Trophoblast cell (in vitro differentiated cells and primary cell): ENCODE results near the gene STXBP2.

Experiments used
- DNase-seq, 2 donors: peaks; one replicate each; pipeline ENCODE4 v3.0.0-alpha.2; 2016
- H2AFZ ChIP-seq: 2 replicates; pipeline ENCODE4 v1.6.1; 2013; ENCODE audit warnings: low read length, moderate library complexity, mild to moderate bottlenecking; ENCODE audit not compliant: insufficient read depth, poor library complexity
- H2AK5ac ChIP-seq: 2 replicates; pipeline ENCODE4 v1.6.1; 2013; ENCODE audit warnings: mild to moderate bottlenecking, low read length
- H2BK120ac ChIP-seq: 2 replicates; pipeline ENCODE4 v1.6.1; 2013; ENCODE audit warnings: low read length, mild to moderate bottlenecking, moderate library complexity; ENCODE audit not compliant: insufficient read depth, poor library complexity
- H2BK12ac ChIP-seq: 2 replicates; pipeline ENCODE4 v1.6.1; 2013; ENCODE audit warnings: mild to moderate bottlenecking, low read length, moderate library complexity
- H2BK5ac ChIP-seq: 2 replicates; pipeline ENCODE4 v1.6.1; 2013; ENCODE audit warnings: low read length, low read depth, moderate library complexity, mild to moderate bottlenecking; ENCODE audit not compliant: poor library complexity
- H3K14ac ChIP-seq: 2 replicates; pipeline ENCODE4 v1.6.1; 2013; ENCODE audit warnings: mild to moderate bottlenecking, low read length
- H3K18ac ChIP-seq: 2 replicates; pipeline ENCODE4 v1.6.1; 2013; ENCODE audit warnings: mild to moderate bottlenecking, low read length
- H3K23ac ChIP-seq: 2 replicates; pipeline ENCODE4 v1.6.1; 2013; ENCODE audit warnings: low read length
- H3K27ac ChIP-seq: 2 replicates; pipeline ENCODE4 v1.5.1; 2013; ENCODE audit warnings: low read depth, mild to moderate bottlenecking, inconsistent platforms, low read length, moderate library complexity
- H3K27me3 ChIP-seq: 2 replicates; pipeline ENCODE4 v1.6.1; 2013; ENCODE audit warnings: inconsistent platforms, mild to moderate bottlenecking, low read length, moderate library complexity; ENCODE audit not compliant: insufficient read depth
- H3K36me3 ChIP-seq, 2 experiments: 1 replicate in 1 of 2; 2 replicates in 1 of 2; pipeline ENCODE4 v1.6.1; 2013; ENCODE audit warnings: low read length in 2 of 2, mild to moderate bottlenecking in 2 of 2, moderate library complexity in 1 of 2; ENCODE audit not compliant: insufficient read depth in 2 of 2, control insufficient read depth in 1 of 2
- H3K4ac ChIP-seq: 2 replicates; pipeline ENCODE4 v1.6.1; 2013; ENCODE audit warnings: low read depth, mild to moderate bottlenecking, low read length, moderate library complexity
- H3K4me1 ChIP-seq, 2 experiments: 1 replicate in 1 of 2; 2 replicates in 1 of 2; pipeline ENCODE4 v1.6.1; 2013; ENCODE audit warnings: low read length in 2 of 2, mild to moderate bottlenecking in 2 of 2, moderate library complexity in 1 of 2; ENCODE audit not compliant: insufficient read depth in 2 of 2, control insufficient read depth in 1 of 2
- H3K4me2 ChIP-seq: 2 replicates; pipeline ENCODE4 v1.6.1; 2013; ENCODE audit warnings: inconsistent platforms, mild to moderate bottlenecking, low read length, moderate library complexity
- H3K4me3 ChIP-seq: 2 replicates; pipeline ENCODE4 v1.5.1; 2013; ENCODE audit warnings: mild to moderate bottlenecking, low read depth, low read length, inconsistent platforms
- H3K79me1 ChIP-seq: one replicate; pipeline ENCODE4 v1.6.1; 2013; ENCODE audit warnings: low read length
- H3K79me2 ChIP-seq: 2 replicates; pipeline ENCODE4 v1.6.1; 2013; ENCODE audit warnings: low read length, mild to moderate bottlenecking; ENCODE audit not compliant: control insufficient read depth, insufficient read depth, poor library complexity
- H3K9ac ChIP-seq: 2 replicates; pipeline ENCODE4 v1.6.1; 2013; ENCODE audit warnings: mild to moderate bottlenecking, low read length
- H3K9me3 ChIP-seq: 2 replicates; pipeline ENCODE4 v1.6.1; 2013; ENCODE audit warnings: low read depth, mild to moderate bottlenecking, control low read depth, inconsistent platforms, low read length; ENCODE audit not compliant: insufficient read depth
- H4K12ac ChIP-seq: 2 replicates; pipeline ENCODE4 v1.6.1; 2013; ENCODE audit warnings: low read depth, mild to moderate bottlenecking, low read length, moderate library complexity
- H4K8ac ChIP-seq: 2 replicates; pipeline ENCODE4 v1.6.1; 2013; ENCODE audit warnings: low read depth, mild to moderate bottlenecking, low read length, moderate library complexity
- H4K91ac ChIP-seq: one replicate; pipeline ENCODE4 v1.6.1; 2013; ENCODE audit warnings: low read depth, mild to moderate bottlenecking, low read length, moderate library complexity
- WGBS: extraction: QIAGEN DNeasy Blood & Tissue Kit; methylation state at CpG from one replicate; pipeline ENCODE4 v1.1.7; 2013; ENCODE audit warnings: missing lambda C conversion rate; ENCODE audit not compliant: insufficient read length, insufficient coverage; ENCODE audit errors: extremely low coverage; 5-methylcytosine and 5-hydroxymethylcytosine counted together

Gene STXBP2

DNA sequence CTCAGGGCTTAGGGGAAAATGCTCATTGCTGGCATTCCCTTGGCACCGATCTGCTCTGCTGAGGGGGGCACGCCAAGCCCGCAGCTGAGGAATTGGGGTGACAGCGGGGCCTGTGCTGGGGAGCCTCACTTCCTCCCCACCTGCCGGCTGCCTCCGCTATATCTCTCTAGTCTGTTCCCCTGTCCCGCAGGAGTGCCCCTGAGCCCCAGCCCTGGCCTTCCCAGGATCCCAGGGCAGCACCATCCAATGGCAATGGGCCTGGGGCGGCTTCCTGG, 9.5 kb downstream of the STXBP2 start:
- Histone ChIP-seq H2BK12ac (no peak overlapping the region), H3K4me3 (peak overlapping the region; percentile 6), H2AFZ (no peak overlapping the region), H2BK5ac (no peak overlapping the region), H3K9ac (no peak overlapping the region), H3K27me3 (no peaks in the 10 kb centered on the region), H3K14ac (no peak overlapping the region), H4K91ac (no peak overlapping the region), H3K27ac (no peak overlapping the region), H3K23ac (no peak overlapping the region), H2AK5ac (no peak overlapping the region), H4K12ac (no peak overlapping the region), H3K79me1 (no peaks in the 10 kb centered on the region), H3K9me3 (peaks cover 2% of the 10 kb centered on the region), H3K18ac (no peak overlapping the region), H3K4me2 (no peak overlapping the region), H2BK120ac (no peak overlapping the region), H3K36me3 (peaks cover 33 to 38% of the 10 kb centered on the region in 2 experiments), H3K4ac (no peak overlapping the region), H3K79me2 (no peaks in the 10 kb centered on the region), H3K4me1 (no peaks in the 10 kb centered on the region), H4K8ac (no peak overlapping the region)
- WGBS: no CpG with 5 or more reads among the region's 8 CpGs
- no peak for DNase-seq

DNA sequence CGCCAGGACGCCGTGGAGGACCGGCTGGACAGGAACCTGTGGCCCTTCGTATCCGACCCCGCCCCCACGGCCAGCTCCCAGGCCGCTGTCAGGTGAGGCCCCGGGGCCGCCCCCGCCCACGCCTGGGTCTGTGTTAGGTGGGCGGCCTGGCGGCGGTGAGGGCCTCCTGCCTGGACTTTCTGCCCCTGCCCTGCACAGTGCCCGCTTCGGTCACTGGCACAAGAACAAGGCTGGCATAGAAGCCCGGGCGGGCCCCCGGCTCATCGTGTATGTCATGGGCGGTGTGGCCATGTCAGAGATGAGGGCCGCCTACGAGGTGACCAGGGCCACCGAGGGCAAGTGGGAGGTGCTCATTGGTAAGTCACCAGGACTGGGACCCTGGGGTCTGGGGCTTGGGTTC, 10.2 kb downstream of the STXBP2 start:
- H4K8ac ChIP-seq: no peak overlapping the region
- WGBS: no CpG with 5 or more reads among the region's 26 CpGs

DNA sequence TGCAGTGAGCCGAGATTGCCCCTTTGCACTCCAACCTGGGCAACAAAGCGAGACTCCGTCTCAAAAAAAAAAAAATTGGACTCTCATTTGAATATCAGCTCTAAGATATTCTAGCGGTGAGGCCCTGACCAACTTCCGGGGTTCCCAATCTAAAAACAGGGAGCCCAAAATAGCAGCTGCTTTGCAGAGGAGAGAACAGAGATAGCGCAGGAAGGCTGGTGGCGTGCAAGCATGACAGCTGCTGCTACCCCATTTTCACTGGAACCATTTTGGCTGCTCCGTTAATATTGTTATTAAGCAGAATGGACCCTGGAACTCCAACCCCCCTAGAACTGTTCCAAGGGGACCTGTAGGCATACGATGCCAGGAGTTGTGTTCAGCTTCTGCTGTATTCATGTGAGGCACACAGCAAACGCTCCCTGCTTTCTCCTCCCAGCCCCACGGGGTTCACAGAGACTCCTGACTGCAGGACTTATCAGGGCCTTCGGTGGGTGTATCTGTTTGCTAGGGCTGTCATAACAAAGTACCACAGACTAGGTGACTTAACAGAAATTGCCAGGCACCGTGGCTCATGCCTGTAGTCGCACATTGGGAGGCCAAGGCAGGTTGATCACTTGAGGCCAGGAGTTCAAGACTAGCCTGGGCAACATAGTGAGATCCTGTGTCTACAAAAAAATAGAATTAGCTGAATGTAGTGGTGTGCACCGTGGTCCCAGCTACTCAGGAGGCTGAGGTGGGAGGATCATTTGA, 11.5 kb downstream of the STXBP2 start:
- Histone ChIP-seq H4K8ac (no peak overlapping the region), H3K23ac (no peak overlapping the region), H4K91ac (no peak overlapping the region), H3K4ac (no peak overlapping the region), H2AK5ac (no peak overlapping the region), H3K79me2 (no peaks in the 10 kb centered on the region), H3K4me2 (no peak overlapping the region), H3K14ac (no peak overlapping the region), H4K12ac (no peak overlapping the region), H3K27me3 (no peaks in the 10 kb centered on the region), H2BK120ac (no peak overlapping the region), H3K36me3 (peaks cover 21 to 27% of the 10 kb centered on the region in 2 experiments), H3K4me3 (peak overlapping the region; percentile 43), H3K4me1 (peaks cover 2 to 4% of the 10 kb centered on the region in 2 experiments), H2BK12ac (no peak overlapping the region), H2BK5ac (no peak overlapping the region), H3K18ac (no peak overlapping the region), H2AFZ (no peak overlapping the region), H3K79me1 (no peaks in the 10 kb centered on the region), H3K9ac (no peak overlapping the region), H3K27ac (no peak overlapping the region), H3K9me3 (peaks cover 2% of the 10 kb centered on the region)
- no peak for DNase-seq
- no CpG with 5 or more reads among the region's 15 CpGs for WGBS

More for the DNA sequence above, 10.2 kb downstream of the STXBP2 start:
- no peak overlapping the region for H3K14ac ChIP-seq
- H3K4me3 ChIP-seq: no peak overlapping the region
- no peak overlapping the region for H3K18ac ChIP-seq
- H3K4me2 ChIP-seq: no peak overlapping the region
- no peak overlapping the region for H3K27ac ChIP-seq
- H2AK5ac ChIP-seq: no peak overlapping the region
- H3K79me1 ChIP-seq: no peaks in the 10 kb centered on the region
- no peak overlapping the region for H4K12ac ChIP-seq
- no peak overlapping the region for H2BK120ac ChIP-seq
- H3K4me1 ChIP-seq: peaks cover 0 to 1% of the 10 kb centered on the region in 2 experiments
- H2AFZ ChIP-seq: no peak overlapping the region
- H3K4ac ChIP-seq: no peak overlapping the region
- DNase-seq: peak in 1 of 2 donors; percentile 17
- H2BK5ac ChIP-seq: no peak overlapping the region
- H3K27me3 ChIP-seq: no peaks in the 10 kb centered on the region
- no peak overlapping the region for H3K23ac ChIP-seq
- H3K36me3 ChIP-seq: peaks cover 28 to 35% of the 10 kb centered on the region in 2 experiments
- H3K79me2 ChIP-seq: no peaks in the 10 kb centered on the region
- no peak overlapping the region for H3K9ac ChIP-seq
- H3K9me3 ChIP-seq: peaks cover 2% of the 10 kb centered on the region
- H2BK12ac ChIP-seq: no peak overlapping the region
- peak overlapping the region; percentile 5 for H4K91ac ChIP-seq

DNA sequence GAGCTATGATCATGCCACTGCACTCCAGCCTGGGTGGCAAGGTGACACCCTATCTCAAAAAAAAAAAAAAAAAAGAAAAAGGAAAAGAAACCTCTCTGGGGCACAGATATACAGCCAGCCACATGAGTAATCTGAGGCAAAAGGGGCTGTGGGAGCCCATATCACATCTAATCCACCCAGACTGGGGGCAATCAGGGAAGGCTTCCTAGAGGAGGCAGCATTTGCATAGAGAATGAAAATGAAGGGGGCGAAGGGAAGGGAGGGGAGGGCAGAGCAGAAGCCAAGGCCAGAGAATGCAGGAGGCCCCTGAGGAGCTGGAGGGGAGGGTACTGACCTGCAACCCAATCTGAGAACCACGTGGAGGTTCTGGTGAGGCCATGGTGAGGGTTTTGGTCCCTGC, 13.2 kb downstream of the STXBP2 start:
- Histone ChIP-seq H3K9me3 (peaks cover 2% of the 10 kb centered on the region), H4K8ac (no peak overlapping the region), H4K12ac (no peak overlapping the region), H3K18ac (no peak overlapping the region), H3K79me1 (no peaks in the 10 kb centered on the region), H3K4me3 (no peak overlapping the region), H2BK12ac (no peak overlapping the region), H4K91ac (no peak overlapping the region), H3K23ac (no peak overlapping the region), H3K36me3 (peaks cover 12 to 17% of the 10 kb centered on the region in 2 experiments), H3K79me2 (no peaks in the 10 kb centered on the region), H3K9ac (no peak overlapping the region), H3K4me1 (peaks cover 2 to 4% of the 10 kb centered on the region in 2 experiments), H2AK5ac (no peak overlapping the region), H3K14ac (no peak overlapping the region), H2AFZ (no peak overlapping the region), H3K27me3 (no peaks in the 10 kb centered on the region), H2BK5ac (no peak overlapping the region), H3K4me2 (no peak overlapping the region), H3K27ac (no peak overlapping the region), H2BK120ac (no peak overlapping the region), H3K4ac (no peak overlapping the region)
- DNase-seq: no peak
- no CpG with 5 or more reads among the region's 2 CpGs for WGBS
